Stimulated activated CD8-positive, alpha-beta memory T cell treated with anti-CD3 and anti-CD28 coated beads, Interleukin-15, amount 100 ng/mL, for 4 hours (primary cell): ENCODE results near the gene PDZD11.
"Not testable (repeated sequence)": the region's sequence is repeated elsewhere in the genome, so short reads cannot be mapped to it uniquely, and the experiment has no call there.

Source experiments
- DNase-seq, 2 donors: peaks; one replicate each; pipeline ENCODE4 v3.0.0-alpha.2; 2020; ENCODE audit warnings: low read depth in 2 of 2

PDZD11 gene

GRCh38 chrX:70289793-70290770 lies at the start of gene PDZD11, which contains the start of gene KIF4A:
Gene PDZD11 (minus strand): TSS chrX:70289927. CDS start chrX:70289341, 586 bp downstream.
Gene KIF4A (plus strand): TSS chrX:70290104. CDS start chrX:70290459, 355 bp downstream.
- peak; percentile 37 to 53 for DNase-seq

- DNase-seq, result no peak
Measured at GRCh38 chrX:70338290-70338689, 48.6 kb upstream of the PDZD11 start.

- DNase-seq, result no peak
Measured at GRCh38 chrX:70336767-70337166, 47.0 kb upstream of the PDZD11 start.

GRCh38 chrX:70332600-70332999 lies 42.9 kb upstream of the PDZD11 start:
- no peak for DNase-seq

- DNase-seq, result no peak
Measured at GRCh38 chrX:70331161-70331560, 41.4 kb upstream of the PDZD11 start.

GRCh38 chrX:70324326-70324725 lies 34.6 kb upstream of the PDZD11 start:
- DNase-seq, result no peak

- DNase-seq, result not testable (repeated sequence)
Measured at GRCh38 chrX:70323628-70324027, 33.9 kb upstream of the PDZD11 start.

- no peak for DNase-seq
Measured at GRCh38 chrX:70322784-70323183, 33.1 kb upstream of the PDZD11 start.

- no peak for DNase-seq
Measured at GRCh38 chrX:70313503-70313902, 23.8 kb upstream of the PDZD11 start.

GRCh38 chrX:70301716-70302115 lies 12.0 kb upstream of the PDZD11 start:
- DNase-seq, result no peak

- no peak for DNase-seq
Measured at GRCh38 chrX:70293621-70294020, 3.9 kb upstream of the PDZD11 start.

GRCh38 chrX:70292788-70293187 lies 3.1 kb upstream of the PDZD11 start:
- DNase-seq, result no peak

- DNase-seq, result no peak
Measured at GRCh38 chrX:70289168-70289792, 447 bp downstream of the PDZD11 start.

GRCh38 chrX:70281951-70282350 lies 7.8 kb downstream of the PDZD11 start, which contains the start of gene RAB41:
Gene RAB41 (plus strand): TSS chrX:70282172. CDS start chrX:70282218, 46 bp downstream.
- no peak for DNase-seq

- DNase-seq, result no peak
Measured at GRCh38 chrX:70280573-70280972, 9.2 kb downstream of the PDZD11 start.

GRCh38 chrX:70279081-70279480 lies 10.6 kb downstream of the PDZD11 start:
- DNase-seq, result no peak

- DNase-seq, result not testable (repeated sequence)
Measured at GRCh38 chrX:70274029-70274428, 15.7 kb downstream of the PDZD11 start.

- no peak for DNase-seq
Measured at GRCh38 chrX:70268034-70268433, 21.7 kb downstream of the PDZD11 start, which contains the start of gene ARR3. Gene ARR3 (plus strand): TSS chrX:70268334. CDS start chrX:70269386, 1,052 bp downstream.

GRCh38 chrX:70264784-70265183 lies 24.9 kb downstream of the PDZD11 start:
- DNase-seq, result no peak

- no peak for DNase-seq
Measured at GRCh38 chrX:70262952-70263567, 26.7 kb downstream of the PDZD11 start.

- no peak for DNase-seq
Measured at GRCh38 chrX:70260104-70260503, 29.6 kb downstream of the PDZD11 start, which contains the start of gene P2RY4. Gene P2RY4 (minus strand): TSS chrX:70260204. CDS start chrX:70259624, 580 bp downstream.
